HG03108 (cell line): Measurements from ENCODE around the gene ZNF747.
"Not testable (repeated sequence)": the region's sequence is repeated elsewhere in the genome, so short reads cannot be mapped to it uniquely, and the experiment has no call there.

Experiments
- ATAC-seq: cut with Tn5 transposase; IDR thresholded peaks from one replicate; pipeline ENCODE4 v1.9.1; 2021; ENCODE audit warnings: moderate library complexity; ENCODE audit not compliant: unreplicated experiment

ZNF747 gene

GRCh38 chr16:30535106-30535776, 583 bp upstream of the ZNF747 start:
- no peak for ATAC-seq

DNA sequence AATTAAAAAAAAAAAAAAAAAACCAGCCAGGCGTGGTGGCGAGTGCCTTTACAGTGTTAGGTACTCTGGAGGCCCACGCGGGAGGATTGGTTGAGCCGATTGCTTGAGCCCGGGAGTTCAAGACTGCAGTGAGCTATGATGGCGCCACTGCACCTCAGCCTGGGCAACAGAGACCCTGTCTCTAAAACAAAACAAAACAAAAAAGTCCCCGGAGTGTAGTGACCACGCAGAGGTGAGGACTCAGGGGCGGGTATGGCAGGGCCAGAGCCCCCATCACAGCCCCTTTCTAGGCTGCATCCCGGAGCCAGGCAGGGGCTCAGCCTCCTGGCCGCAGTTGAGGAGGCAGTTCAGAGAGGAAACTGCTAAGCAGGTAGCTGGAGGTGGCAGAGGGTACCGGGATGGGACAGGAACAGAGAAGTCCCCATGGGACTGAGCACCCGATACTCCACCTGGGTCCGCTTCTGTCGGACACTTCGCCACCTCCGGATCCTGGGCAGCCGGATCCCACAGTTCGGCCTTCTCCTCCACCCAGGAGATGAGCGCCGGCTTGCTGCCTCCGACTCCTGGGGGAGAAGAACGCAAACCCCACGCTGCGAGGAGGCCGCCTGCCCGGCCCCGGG, 800 bp downstream of the ZNF747 start:
- ATAC-seq, result peak; percentile 8

- ATAC-seq, result no peak
Observed at GRCh38 chr16:30533146-30533522, 1.5 kb downstream of the ZNF747 start.

- ATAC-seq, result no peak
Observed at GRCh38 chr16:30532285-30533145, 2.1 kb downstream of the ZNF747 start.

- ATAC-seq, result no peak
Observed at GRCh38 chr16:30530163-30531037, 4.3 kb downstream of the ZNF747 start.

DNA sequence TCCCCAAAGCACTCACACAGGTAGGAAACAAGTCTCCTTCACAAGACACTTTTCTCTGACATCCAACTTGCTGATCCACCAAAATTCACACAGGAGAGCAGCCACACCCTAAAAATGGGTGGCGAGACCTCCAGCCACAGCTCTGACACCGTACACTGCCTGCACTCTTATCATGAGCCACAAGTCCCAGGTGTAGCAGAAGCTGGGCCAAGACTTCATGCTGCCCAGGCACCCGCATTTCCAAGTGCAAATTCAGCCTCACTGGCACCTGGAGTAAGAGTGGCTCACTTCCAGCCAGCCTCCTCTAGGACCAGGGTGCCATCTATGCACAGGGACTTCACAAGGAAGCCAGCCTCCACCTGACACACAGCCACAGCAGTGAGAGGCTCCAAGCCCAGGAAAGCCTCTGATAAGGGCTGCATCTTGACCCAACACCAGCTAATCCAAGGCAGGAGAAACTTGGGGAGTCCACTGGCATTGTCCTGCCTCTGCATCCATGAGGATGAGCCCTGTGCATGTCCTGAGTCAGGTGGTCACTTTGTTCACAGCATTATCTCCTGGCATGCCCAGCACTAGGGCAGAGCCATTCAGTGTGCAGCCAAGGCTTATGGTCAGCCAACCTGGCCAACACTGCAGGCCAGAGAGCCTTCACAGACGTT, 5.7 kb downstream of the ZNF747 start:
- ATAC-seq, result no peak

DNA sequence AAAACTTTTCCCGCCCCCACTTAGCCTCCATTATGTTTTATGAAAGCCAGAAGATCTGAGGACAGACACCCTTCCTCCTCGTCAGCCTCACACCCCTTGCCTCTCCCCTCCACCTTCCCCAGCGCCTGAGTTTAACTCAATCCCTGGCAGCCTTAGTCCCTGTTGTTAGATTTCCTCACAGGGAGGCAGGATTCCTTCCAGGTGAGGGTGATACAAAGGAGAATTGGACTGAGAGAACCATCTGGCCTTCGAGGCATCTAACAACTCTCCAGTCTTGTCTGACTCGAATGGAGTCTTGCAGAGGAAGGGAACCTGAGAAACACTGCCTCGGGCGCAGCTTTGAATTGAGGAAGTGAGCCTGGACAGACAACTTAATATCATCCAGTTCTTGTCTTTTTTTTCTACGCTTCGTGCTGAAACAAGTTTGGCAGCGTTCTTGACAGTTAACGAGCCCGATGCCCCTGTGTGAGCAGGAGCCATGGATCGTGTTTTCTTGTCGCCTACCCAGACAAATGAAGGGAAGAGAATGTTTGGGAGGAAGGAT, 7.0 kb downstream of the ZNF747 start:
- no peak for ATAC-seq

DNA sequence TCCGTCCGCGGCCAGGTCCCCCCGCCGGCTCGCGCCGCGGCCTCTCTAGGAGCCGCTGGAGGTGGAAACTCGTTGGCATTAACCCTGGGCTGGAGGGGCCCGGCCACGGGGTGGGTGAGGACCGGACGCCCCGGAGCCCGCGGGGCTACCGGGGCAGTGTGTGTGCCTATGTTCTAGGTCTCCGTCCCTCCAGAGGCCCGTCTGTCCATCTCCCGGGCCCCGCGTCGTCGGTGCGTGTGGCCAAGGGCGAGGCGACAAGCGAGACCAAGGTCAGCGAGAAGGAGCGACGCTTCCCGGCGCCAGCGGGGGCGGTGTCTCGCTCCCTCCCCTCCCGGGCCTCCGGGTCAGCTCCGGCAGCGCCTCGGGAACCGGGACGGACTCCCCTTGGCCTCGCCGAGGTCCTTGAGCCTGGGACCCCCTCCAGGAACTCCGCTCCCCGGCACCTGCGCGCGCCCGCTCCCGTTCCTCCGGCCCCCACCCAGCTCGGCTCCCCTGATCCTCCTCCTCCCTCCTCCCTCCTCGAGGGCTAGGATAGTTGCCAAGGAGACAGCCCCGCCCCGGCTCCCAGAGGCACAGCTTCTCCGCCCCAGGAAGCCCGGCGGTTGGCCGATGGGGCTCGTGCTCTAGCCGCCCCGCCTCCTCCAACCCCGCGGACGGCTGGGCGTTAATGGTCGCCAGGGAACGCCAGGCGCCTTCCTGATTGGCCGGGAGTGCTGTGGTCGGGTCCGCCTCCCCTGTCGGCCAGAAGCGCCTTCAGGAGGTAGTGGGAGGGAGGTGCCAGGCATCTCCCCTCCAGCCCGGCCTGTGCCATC, 7.6 kb downstream of the ZNF747 start:
- peak; percentile 85 for ATAC-seq

DNA sequence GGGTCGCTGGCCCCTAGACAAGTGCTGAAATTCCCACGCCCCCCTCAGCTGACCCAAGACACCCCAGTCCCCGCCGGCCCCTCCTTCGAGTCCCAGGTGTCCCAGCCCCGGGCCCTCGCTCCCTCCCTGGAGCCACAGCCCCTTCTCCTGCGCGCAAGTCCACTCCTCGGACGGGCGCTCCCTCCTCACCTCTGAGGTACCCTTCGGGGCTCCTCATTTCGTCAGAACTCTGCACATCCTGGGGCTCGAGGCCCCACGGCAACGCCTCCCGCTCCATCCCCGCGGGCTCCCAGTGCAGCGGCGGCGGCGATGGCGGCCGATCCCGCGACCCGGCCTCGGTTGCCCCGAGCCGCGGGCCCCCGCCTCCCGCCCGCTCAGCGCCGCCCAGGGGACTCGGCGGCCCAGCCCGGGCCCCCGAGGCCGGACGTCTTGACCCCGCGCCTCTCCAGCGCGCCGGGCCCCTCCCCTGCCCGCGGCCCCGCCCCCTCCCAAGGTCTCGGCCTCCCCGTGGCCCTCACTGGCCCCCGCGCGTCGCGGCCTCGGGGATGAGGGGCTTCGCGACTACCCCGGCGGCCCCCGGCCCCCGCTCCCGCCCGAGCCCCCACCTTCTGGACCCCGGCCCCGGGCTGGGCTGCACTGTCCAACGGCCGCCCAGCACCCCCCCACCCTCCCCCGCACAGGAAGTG, 8.4 kb downstream of the ZNF747 start, which contains the start of gene ZNF768:
ZNF768 (minus strand) TSS at position 430 of the 686 bp plus-strand sequence; CDS start at position 277, 153 bp downstream.
- ATAC-seq, result no peak

DNA sequence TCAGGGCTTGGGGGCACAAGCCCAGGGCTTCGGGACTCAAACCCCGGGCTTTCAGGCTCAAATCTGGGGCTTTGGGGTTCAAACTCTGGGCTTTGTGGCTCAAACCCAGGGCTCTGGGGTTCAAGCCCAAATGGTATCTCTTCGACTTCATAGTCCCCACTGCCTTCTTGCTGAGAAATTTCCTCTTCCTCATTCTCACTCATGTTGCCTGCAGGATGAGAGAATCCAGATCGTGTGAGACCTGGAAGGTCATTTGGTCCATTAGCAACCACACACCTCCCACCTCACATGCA, 8.9 kb downstream of the ZNF747 start:
- no peak for ATAC-seq

- ATAC-seq, result no peak
Observed at GRCh38 chr16:30524575-30525568, 9.8 kb downstream of the ZNF747 start.

DNA sequence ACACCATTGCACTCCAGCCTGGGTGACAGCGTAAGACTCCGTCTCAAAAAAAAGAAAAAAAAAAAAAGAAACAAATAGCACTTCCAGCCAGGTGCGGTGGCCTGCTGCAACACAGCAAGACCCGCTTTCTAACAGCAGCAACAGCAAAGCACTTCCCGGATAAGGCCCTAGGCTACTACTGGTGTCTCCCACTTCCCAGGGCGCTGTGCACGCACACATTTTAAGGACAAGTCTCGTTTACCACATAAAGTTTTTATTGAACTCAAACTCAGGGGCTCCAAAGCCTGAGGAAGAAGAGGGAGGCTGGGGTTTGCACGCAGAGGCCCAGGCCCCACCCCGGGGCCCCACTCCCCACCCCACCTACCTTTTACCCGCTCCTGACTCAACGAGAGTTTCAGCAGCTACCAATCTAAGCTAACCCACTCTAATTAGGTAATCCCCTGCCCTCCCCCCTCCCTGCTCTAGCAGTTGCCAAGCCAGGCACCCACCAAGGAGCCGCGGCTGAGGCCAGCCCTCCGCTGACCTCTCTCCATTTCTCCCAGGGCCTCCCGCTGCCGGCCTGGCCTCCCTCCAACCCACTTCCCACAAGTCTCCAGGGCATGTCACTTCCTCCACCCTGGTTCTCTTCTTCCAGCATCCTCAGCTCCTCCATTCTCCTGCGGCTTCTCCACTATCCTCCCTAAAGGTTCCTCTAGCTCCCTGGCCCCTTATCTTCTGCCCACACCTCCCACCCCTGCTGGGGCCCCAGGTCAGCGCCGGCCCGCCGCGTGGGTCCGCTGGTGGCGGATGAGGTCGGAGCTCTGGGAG, 10.7 kb downstream of the ZNF747 start:
- no peak for ATAC-seq

- ATAC-seq, result not testable (repeated sequence)
Observed at GRCh38 chr16:30522702-30523463, 11.8 kb downstream of the ZNF747 start.

DNA sequence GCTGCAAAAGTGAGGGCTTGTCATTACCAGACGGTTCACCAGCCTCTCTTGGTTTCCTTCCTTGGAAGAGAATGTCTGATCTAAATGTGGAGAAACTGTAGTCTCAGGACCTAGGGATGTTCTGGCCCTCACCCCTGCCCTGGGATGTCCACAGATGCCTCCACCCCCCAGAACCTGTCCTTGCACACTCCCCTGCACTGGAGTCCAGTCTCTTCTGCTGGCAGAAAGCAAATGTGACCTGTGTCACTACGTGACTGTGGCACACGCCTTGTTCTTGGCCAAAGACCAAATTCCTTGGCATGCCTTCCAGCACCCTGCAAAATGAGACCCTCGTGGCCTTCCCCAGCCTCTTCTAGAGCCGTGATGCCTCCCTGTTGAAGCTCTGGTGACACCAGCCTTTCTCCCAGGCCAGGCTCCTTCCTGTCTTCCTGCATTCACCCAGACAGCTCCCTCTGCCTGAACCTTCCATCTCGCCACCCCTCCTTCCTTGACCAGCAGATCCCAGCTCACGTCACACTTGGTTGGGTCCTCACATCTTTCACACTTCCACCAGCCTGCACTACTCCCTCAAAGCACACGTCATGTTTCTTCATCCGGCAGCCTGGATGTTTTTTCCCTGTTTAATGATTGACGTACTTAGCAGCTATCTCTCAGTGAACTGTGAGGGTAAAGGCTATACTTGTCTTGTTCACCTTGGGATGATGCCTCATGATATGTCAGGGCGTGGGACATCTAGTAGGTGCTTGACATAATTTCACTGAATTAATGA, 12.6 kb downstream of the ZNF747 start:
- ATAC-seq, result no peak

DNA sequence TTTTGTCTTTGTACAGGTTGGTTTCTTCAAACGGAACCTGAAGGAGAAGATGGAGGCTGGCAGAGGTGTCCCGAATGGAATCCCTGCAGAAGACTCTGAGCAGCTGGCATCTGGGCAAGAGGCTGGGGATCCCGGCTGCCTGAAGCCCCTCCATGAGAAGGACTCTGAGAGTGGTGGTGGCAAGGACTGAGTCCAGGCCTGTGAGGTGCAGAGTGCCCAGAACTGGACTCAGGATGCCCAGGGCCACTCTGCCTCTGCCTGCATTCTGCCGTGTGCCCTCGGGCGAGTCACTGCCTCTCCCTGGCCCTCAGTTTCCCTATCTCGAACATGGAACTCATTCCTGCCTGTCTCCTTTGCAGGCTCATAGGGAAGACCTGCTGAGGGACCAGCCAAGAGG, 13.2 kb downstream of the ZNF747 start:
- no peak for ATAC-seq
